Muscle layer of colon (tissue), 2 donors: ENCODE data around the gene TRMT10B.

Experiments
- H3K27ac ChIP-seq: one replicate; pipeline ENCODE4 v1.7.0; 2013; ENCODE audit warnings: low read depth, mild to moderate bottlenecking, low read length, moderate library complexity
- H3K27me3 ChIP-seq, 2 donors: one replicate each; pipeline ENCODE4 v1.7.0; 2013; ENCODE audit warnings: low read length in 2 of 2, mild to moderate bottlenecking in 2 of 2; ENCODE audit not compliant: insufficient read depth in 2 of 2, control insufficient read depth in 1 of 2
- H3K36me3 ChIP-seq: one replicate; pipeline ENCODE4 v1.7.0; 2013; ENCODE audit warnings: mild to moderate bottlenecking, low read length; ENCODE audit not compliant: insufficient read depth
- H3K4me1 ChIP-seq: one replicate; pipeline ENCODE4 v1.7.0; 2013; ENCODE audit warnings: mild to moderate bottlenecking, low read length; ENCODE audit not compliant: insufficient read depth
- H3K4me3 ChIP-seq, 2 donors: one replicate each; pipeline ENCODE4 v1.7.0; 2013; ENCODE audit warnings: low read length in 2 of 2, low read depth in 1 of 2, mild to moderate bottlenecking in 1 of 2, moderate library complexity in 1 of 2
- H3K9ac ChIP-seq: one replicate; pipeline ENCODE4 v1.7.0; 2013; ENCODE audit warnings: low read length
- H3K9me3 ChIP-seq: one replicate; pipeline ENCODE4 v1.7.0; 2013; ENCODE audit warnings: mild to moderate bottlenecking, low read length
- donor health status: abdominal sarcoma.
- donor health status: Adenocarcinoma of cecum.

TRMT10B gene

DNA sequence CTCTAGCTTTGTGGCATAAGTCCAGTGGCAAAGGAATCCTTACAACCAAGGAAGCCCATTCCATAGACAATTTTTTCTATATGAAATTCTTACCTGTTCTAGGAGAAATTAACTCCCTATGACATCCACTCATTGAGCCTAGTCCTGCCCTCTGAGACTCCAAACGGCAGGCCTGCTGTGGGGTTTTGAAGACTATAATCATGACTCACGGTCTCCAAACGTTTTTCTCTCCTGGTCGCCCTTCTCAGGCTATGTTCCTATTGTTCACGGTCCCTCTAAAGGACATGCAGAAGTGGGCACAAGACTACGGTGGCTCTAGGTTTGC is 30.6 kb downstream of the TRMT10B start:
- Histone ChIP-seq H3K9ac (peak overlapping the region; percentile 77), H3K4me3 (peak overlapping the region; percentile 82 to 93), H3K27me3 (peaks cover 0 to 7% of the 10 kb centered on the region in 2 donors), H3K36me3 (peaks cover 36% of the 10 kb centered on the region), H3K4me1 (peaks cover 7% of the 10 kb centered on the region), H3K9me3 (no peaks in the 10 kb centered on the region), H3K27ac (peak overlapping the region; percentile 76)

DNA sequence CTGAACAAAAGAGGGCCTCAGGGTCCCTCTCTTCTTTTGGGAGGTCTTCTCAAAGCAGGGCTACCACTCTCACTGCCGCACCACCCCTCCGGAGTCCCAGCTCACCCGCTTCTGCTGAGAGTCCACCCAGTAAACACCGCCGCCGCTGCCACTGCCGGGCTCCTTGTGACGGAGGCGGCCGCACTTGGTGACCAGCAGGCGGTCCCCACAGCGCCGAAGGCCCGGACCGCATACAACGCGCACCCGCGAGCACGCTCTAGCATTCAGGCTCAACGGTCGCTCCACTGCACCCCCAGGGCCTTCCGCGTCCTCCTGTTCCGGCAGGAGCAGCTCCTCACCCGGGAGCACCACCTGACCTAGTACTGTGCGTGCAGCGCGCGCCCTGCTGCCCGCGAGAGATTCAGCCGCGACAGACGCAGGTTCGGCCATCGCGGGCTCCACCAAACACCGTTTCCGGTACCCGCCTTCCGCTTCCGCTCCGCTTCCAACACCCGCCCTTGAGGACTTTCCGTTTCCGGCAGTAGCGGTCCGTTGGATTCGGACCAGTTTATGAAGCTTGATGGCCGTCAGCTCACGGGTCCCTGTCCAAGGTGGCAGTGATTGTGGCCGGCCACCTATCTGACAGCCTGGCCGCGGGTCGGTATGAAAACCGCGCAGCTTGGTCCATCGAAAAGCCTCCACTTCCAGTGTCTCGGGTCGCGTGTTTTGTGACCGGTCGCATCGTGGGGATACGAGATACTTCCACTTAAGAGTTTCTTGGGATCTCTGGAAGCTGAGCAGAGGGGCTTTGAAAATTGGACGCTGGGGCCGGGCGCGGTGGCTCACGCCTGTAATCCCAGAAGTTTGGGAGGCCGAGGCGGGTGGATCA is 31.2 kb downstream of the TRMT10B start, which contains the start of gene EXOSC3:
Gene EXOSC3 (minus strand): TSS at position 449 of the 868 bp plus-strand sequence. CDS start 20 bp downstream, at position 429.
- Histone ChIP-seq H3K4me3 (peak within 1 kb of the TSS; percentile 82 to 93), H3K27me3 (peaks cover 0 to 7% of the 10 kb centered on the region in 2 donors), H3K9me3 (no peaks in the 10 kb centered on the region), H3K27ac (peak within 1 kb of the TSS; percentile 76), H3K4me1 (peaks cover 7% of the 10 kb centered on the region), H3K9ac (peak within 1 kb of the TSS; percentile 77), H3K36me3 (peaks cover 30% of the 10 kb centered on the region)

DNA sequence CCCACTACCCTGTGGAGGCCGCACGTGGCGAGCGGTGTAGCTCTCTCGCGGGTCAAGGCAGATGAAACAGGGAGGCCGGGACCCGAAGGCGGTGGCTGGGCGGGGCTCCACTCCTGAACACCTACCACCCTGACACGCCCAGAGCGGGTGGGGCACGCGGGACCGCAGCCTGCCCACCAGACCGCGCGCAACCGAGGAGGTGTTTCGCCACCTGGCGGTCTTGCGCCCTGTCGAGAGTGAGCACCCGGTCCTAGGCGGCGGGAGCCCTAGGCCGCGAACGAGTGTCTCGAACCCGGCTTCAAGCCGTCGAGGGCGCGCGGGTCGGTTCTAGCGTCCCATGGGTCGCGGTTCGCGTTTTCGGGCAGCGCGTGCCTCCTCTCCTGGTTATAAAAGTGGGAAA is 33.5 kb downstream of the TRMT10B start:
- no peaks in the 10 kb centered on the region for H3K9me3 ChIP-seq
- no peak overlapping the region for H3K4me3 ChIP-seq
- H3K36me3 ChIP-seq: peaks cover 8% of the 10 kb centered on the region
- peaks cover 0 to 7% of the 10 kb centered on the region in 2 donors for H3K27me3 ChIP-seq
- H3K27ac ChIP-seq: no peak overlapping the region
- H3K9ac ChIP-seq: no peak overlapping the region
- peaks cover 7% of the 10 kb centered on the region for H3K4me1 ChIP-seq

DNA sequence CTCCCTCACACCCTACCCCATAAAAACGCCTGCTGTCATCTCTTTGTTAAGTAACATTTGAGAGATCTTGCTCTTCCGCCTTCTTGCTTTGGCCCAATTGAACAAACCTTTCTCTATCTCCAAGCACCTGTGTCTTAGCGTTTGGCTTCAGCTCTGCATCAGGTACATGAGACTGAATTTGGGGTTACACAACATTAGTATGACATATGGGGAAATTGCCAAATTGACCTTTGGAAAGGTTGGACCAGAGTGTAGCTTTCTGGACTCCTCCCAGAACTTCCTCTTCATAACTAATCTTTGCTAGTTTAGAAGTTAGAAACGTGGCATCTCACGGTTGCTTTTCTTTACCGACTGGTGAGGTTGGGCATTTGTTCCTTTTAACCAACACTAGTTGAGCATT is 34.7 kb downstream of the TRMT10B start:
- Histone ChIP-seq H3K36me3 (no peaks in the 10 kb centered on the region), H3K4me3 (no peak overlapping the region), H3K27ac (no peak overlapping the region), H3K9me3 (no peaks in the 10 kb centered on the region), H3K27me3 (peaks cover 0 to 7% of the 10 kb centered on the region in 2 donors), H3K4me1 (peaks cover 7% of the 10 kb centered on the region), H3K9ac (no peak overlapping the region)

DNA sequence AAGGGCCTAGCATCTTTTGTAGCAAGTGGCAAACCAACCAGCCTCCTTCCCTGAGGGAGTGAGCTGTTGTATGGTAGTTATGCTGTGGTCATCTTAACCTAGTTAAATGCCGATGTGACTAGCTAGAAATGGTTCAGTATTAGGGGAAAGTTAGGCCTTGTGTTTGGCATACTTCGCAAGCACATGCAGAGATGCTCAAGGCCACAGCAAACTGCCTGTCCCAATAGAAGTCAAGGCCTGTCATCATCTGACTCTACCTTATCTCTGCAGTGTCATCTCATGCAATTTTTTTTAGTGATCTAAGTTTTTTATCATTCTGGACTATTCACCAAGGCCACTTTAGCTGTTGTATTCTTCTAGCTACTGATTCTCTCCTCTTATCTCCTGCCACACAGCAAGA is 36.5 kb downstream of the TRMT10B start:
- H3K36me3 ChIP-seq: no peaks in the 10 kb centered on the region
- no peak overlapping the region for H3K27ac ChIP-seq
- no peaks in the 10 kb centered on the region for H3K9me3 ChIP-seq
- no peak overlapping the region for H3K4me3 ChIP-seq
- H3K4me1 ChIP-seq: no peaks in the 10 kb centered on the region
- peak overlapping the region; percentile 11 for H3K9ac ChIP-seq
- H3K27me3 ChIP-seq: peaks cover 0 to 7% of the 10 kb centered on the region in 2 donors

DNA sequence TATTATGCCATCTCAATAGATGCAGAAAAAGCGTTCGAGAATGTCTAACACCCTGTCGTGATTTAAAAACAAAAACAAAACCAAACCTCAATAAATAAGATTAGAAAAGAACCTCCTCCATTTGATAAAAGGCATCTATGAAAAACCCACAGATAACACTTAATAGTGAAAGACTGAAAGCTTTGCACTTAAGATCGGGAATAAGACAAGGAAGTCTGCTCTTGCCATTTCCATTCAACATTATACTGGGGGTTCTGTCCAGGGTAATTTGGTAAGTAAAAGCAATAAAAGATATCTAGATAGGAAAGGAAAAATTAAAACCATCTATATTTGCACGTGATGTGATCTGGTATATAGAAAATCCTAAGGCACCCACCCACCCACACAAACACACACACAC is 38.5 kb downstream of the TRMT10B start:
- Histone ChIP-seq H3K9me3 (no peaks in the 10 kb centered on the region), H3K27me3 (peaks cover 0 to 3% of the 10 kb centered on the region in 2 donors), H3K4me1 (no peaks in the 10 kb centered on the region), H3K4me3 (no peak overlapping the region), H3K9ac (no peak overlapping the region), H3K27ac (no peak overlapping the region), H3K36me3 (no peaks in the 10 kb centered on the region)

DNA sequence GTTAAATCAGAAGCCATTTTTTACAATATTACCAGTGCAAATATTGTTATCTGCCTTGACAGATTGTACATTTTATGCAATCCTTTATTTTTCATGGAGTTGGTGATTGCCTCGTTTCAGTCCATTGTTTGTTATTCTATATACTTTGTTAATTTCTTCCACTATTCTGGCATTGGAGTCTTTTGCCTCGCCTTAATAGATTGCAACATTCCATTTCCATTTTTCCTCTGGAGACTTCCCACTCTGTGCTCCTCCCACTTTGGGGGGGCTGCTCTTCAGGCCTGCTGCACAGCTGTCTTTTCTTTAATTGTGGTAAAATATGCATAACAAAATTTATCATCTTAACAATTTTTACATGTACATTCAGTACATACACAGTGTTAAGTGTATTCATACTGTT is 42.6 kb downstream of the TRMT10B start:
- no peaks in the 10 kb centered on the region for H3K36me3 ChIP-seq
- H3K4me1 ChIP-seq: peaks cover 4% of the 10 kb centered on the region

DNA sequence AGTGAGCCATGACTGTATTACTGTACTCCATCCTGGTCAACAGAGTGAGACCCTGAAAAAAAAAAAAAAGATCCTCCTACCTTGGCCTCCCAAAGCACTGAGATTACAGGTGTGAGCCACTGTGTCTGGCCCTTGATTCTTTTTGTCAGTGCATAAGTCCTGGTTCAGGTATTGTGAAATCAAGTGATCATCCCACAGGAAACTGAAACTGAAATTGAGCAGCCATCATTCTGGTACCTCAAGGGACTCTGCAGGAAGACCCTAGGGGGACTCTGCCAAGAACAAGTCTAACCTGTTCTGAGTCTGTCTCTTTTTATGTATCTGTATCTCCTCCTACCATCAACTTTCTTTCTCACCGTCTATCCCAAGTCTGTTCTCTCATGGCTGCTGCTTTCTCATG is 45.1 kb downstream of the TRMT10B start:
- Histone ChIP-seq H3K4me3 (no peak overlapping the region), H3K9me3 (no peaks in the 10 kb centered on the region), H3K27ac (no peak overlapping the region), H3K9ac (no peak overlapping the region), H3K36me3 (no peaks in the 10 kb centered on the region), H3K4me1 (peaks cover 25% of the 10 kb centered on the region), H3K27me3 (no peaks in the 10 kb centered on the region)

More for the DNA sequence above, 42.6 kb downstream of the TRMT10B start:
- no peaks in the 10 kb centered on the region for H3K9me3 ChIP-seq
- no peak overlapping the region for H3K4me3 ChIP-seq
- no peaks in the 10 kb centered on the region for H3K27me3 ChIP-seq
- no peak overlapping the region for H3K27ac ChIP-seq
- H3K9ac ChIP-seq: no peak overlapping the region

DNA sequence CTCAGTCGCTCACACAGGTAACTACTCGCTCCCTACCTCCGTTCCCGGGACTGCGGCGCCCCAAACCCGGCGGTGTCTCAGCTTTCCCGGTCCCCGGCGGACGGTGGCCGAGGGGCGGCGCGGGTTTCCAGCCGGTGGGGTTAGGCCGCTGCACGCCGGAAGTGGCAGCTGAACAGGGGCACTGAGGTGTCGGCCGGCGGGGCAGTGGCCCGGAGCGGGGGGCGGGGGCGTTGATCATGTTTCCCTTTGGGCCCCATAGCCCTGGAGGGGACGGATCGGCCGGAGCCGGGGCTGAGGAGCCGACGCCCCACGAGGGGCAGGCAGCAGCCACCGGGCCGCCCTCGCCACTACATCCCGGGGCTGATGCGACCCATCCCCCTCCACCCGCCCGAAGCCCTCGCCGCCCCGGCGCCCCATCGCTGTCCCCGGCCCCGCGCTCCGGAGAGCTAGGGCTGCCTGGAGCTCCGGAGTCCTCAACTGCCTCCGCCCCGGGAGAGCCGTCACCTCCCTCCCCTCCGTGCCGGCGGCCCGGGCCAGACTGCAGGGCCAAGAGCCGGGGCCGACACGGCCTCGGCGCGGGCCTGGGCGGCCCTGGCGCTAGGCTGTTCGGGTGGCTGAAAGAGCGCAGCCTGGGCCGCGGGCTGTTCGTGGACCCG is 47.2 kb downstream of the TRMT10B start, which contains the start of gene DCAF10:
Gene DCAF10 (plus strand): TSS at position 167 of the 656 bp plus-strand sequence. CDS start 70 bp downstream, at position 237.
- Histone ChIP-seq H3K9ac (peak within 1 kb of the TSS; percentile 90), H3K4me1 (peaks cover 25% of the 10 kb centered on the region), H3K4me3 (peak within 1 kb of the TSS; percentile 85 to 88)

DNA sequence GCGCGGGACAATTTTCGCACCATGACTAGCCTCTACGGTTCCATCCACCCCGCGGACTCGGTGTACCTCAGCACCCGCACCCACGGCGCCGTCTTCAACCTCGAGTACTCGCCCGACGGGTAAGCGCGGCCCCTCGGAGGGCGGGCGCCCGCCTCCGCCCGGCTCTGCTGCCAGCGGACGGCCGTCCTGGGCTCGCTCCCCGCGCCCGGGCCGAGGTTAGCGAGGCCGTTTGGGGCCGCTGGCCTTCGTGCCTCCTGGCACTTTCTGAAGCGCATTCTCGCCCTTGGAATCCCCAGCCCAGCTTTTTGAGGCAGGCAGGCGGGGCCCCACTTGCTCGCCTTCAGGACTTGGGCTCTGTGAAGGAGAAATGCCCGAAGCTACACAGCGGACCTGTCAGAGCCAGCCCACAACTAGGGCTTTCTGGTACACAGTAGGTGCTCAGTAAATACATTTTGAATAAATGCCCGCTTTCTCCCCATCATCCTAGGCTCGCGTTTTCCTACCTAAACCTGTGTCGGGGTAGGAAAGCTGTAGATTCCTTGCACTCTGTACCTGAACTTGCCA is 47.8 kb downstream of the TRMT10B start:
- no peaks in the 10 kb centered on the region for H3K27me3 ChIP-seq
- H3K36me3 ChIP-seq: no peaks in the 10 kb centered on the region
- no peaks in the 10 kb centered on the region for H3K9me3 ChIP-seq
- H3K4me3 ChIP-seq: peak overlapping the region; percentile 85 to 88
- H3K27ac ChIP-seq: peak overlapping the region; percentile 78
- peaks cover 25% of the 10 kb centered on the region for H3K4me1 ChIP-seq
- H3K9ac ChIP-seq: peak overlapping the region; percentile 90

More for the DNA sequence above, 47.2 kb downstream of the TRMT10B start, which contains the start of gene DCAF10:
- Histone ChIP-seq H3K36me3 (no peaks in the 10 kb centered on the region), H3K27me3 (no peaks in the 10 kb centered on the region), H3K9me3 (no peaks in the 10 kb centered on the region), H3K27ac (peak within 1 kb of the TSS; percentile 78)

DNA sequence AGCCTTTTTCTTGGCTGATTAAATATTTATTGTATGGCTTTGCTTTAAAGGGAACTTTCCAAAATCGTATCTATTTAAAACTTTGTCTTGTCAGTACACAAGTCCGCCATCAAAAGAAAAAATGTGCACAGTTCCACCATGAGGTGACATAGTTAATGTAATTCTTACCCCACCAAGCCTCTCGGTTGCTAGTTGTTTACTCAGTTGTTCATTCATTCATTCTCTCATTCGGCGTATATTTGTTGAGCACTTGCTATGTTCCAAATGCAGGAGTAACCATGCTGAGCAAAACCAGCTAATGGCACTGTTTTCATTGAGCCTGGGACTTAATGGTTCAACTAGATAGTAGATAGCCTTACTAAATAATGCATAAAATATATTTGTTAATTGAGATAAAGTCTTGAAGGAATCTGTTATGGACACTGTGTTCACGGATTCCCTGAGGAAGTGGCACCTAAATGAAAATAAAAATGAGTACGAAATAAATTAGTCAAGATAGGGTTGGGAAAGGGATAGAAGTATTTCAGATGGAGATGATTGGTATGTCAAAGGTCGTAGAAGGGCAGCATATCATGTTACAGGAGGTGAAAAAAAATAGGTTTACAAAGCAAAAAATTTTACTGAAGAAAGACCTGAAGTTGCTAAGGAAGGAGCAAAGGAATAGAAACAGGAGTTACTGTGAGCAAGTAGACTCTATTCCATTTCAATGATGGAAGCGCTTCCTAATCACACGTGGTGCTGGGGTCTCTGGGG is 48.5 kb downstream of the TRMT10B start:
- H3K9me3 ChIP-seq: no peaks in the 10 kb centered on the region
- H3K9ac ChIP-seq: peak overlapping the region; percentile 90
- H3K27ac ChIP-seq: no peak overlapping the region
- peak overlapping the region; percentile 85 to 88 for H3K4me3 ChIP-seq
- no peaks in the 10 kb centered on the region for H3K36me3 ChIP-seq
- H3K4me1 ChIP-seq: peaks cover 25% of the 10 kb centered on the region
- H3K27me3 ChIP-seq: no peaks in the 10 kb centered on the region
